Activated CD8-positive, alpha-beta T cell treated with anti-CD3 and anti-CD28 coated beads for 36 hours (primary cell): ENCODE results near the gene PRR9. TPM values are rescaled to one million over a fixed set of nuclear protein-coding genes. Genes with fewer than 3 reads are reported as not detected.
"Not testable (repeated sequence)": the region's sequence is repeated elsewhere in the genome, so short reads cannot be mapped to it uniquely, and the experiment has no call there.

Experiments
- ATAC-seq: fragments of 200-7000 bp; cut with Tn5 transposase; one replicate; pipeline ENCODE4 v1.10.0; 2021; ENCODE audit warnings: mild to moderate bottlenecking, moderate library complexity
- CTCF ChIA-PET: fragments of 350-600 bp; sonication (Branson Sonifier 250); formaldehyde crosslinking; loops from one replicate; lab custom pipeline; 2021; ENCODE audit warnings: antibody characterized with exemption; lab: Charles Lee
- POLR2A ChIA-PET: fragments of 350-600 bp; sonication (Branson Sonifier 250); formaldehyde crosslinking; loops from one replicate; lab custom pipeline; 2021; ENCODE audit warnings: antibody characterized with exemption; lab: Charles Lee
- DNase-seq: peaks from one replicate; pipeline ENCODE4 v3.0.0-alpha.2; 2020
- H3K27ac Mint-ChIP-seq: one replicate; pipeline ENCODE4 v1.8.0; 2021; ENCODE audit warnings: mild to moderate bottlenecking, mixed read lengths
- H3K27me3 Mint-ChIP-seq: one replicate; pipeline ENCODE4 v1.8.0; 2021; ENCODE audit warnings: mixed read lengths
- H3K36me3 Mint-ChIP-seq: one replicate; pipeline ENCODE4 v1.8.0; 2021; ENCODE audit warnings: low read depth, mixed read lengths
- H3K4me1 Mint-ChIP-seq: one replicate; pipeline ENCODE4 v1.8.0; 2021; ENCODE audit warnings: low read depth, mixed read lengths
- H3K4me3 Mint-ChIP-seq: one replicate; pipeline ENCODE4 v1.8.0; 2021; ENCODE audit warnings: mild to moderate bottlenecking, moderate library complexity, mixed read lengths
- H3K9me3 Mint-ChIP-seq: one replicate; pipeline ENCODE4 v1.8.0; 2021; ENCODE audit warnings: mixed read lengths
- intact Hi-C: fragments of 100-400 bp; cut with micrococcal nuclease; formaldehyde crosslinking; loops from one replicate; pipeline ENCODE4 v1.10.0; 2022
- total RNA-seq, 2 experiments: library from RNA; stranded (reverse); gene quantifications; one replicate each; pipeline ENCODE4 v1.2.3, GENCODE V29; 2021
- TF ChIP-seq, protein P1 (sequence below): fragments of 200-600 bp; IDR thresholded peaks from one replicate; pipeline ENCODE4 v1.8.0; 2022; ENCODE audit warnings: antibody characterized with exemption, mild to moderate bottlenecking

PRR9 gene
- total RNA-seq, 2 experiments from 2014 or later: not detected

DNA sequence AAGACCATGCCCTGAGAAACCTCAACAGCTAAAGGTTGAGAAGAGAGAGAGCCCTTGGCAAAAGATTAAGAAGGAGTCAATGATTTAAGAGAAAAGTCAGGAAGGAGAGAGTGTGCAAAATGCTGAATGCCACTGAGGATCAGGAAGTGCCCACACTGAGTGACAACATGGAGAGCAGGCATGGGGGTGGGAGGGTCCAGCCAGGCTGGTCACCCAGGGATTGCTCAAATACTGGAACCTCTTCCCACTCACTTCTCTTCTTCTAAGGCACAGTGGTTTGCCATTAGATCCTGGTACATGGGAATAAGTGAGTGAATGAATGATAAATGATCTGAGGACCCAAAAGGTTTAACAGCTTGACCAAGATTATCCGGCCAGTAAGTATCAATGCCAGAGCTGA, 11.1 kb downstream of the PRR9 start:
- intact Hi-C loops: loop anchor here (10.0 kb wide), 1 partner anchor 354 kb away; the partner anchor contains the start of gene SMCP
- ChIA-PET CTCF (interaction anchor here (0.7 to 2.6 kb wide), 17 partner anchors 8 to 571 kb away, joined by 3 to 14 read pairs (median 4); no protein-coding TSS in a partner anchor), POLR2A (no interaction called here)
- DNase-seq (no peak), ATAC-seq (no peak)
- TF ChIP-seq, protein P1, sequence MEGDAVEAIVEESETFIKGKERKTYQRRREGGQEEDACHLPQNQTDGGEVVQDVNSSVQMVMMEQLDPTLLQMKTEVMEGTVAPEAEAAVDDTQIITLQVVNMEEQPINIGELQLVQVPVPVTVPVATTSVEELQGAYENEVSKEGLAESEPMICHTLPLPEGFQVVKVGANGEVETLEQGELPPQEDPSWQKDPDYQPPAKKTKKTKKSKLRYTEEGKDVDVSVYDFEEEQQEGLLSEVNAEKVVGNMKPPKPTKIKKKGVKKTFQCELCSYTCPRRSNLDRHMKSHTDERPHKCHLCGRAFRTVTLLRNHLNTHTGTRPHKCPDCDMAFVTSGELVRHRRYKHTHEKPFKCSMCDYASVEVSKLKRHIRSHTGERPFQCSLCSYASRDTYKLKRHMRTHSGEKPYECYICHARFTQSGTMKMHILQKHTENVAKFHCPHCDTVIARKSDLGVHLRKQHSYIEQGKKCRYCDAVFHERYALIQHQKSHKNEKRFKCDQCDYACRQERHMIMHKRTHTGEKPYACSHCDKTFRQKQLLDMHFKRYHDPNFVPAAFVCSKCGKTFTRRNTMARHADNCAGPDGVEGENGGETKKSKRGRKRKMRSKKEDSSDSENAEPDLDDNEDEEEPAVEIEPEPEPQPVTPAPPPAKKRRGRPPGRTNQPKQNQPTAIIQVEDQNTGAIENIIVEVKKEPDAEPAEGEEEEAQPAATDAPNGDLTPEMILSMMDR: no peak
- Mint-ChIP-seq H3K27ac (no peak overlapping the region), H3K36me3 (no peaks in the 10 kb centered on the region), H3K4me3 (no peak overlapping the region), H3K4me1 (no peaks in the 10 kb centered on the region), H3K9me3 (no peaks in the 10 kb centered on the region), H3K27me3 (peaks cover 12% of the 10 kb centered on the region)

DNA sequence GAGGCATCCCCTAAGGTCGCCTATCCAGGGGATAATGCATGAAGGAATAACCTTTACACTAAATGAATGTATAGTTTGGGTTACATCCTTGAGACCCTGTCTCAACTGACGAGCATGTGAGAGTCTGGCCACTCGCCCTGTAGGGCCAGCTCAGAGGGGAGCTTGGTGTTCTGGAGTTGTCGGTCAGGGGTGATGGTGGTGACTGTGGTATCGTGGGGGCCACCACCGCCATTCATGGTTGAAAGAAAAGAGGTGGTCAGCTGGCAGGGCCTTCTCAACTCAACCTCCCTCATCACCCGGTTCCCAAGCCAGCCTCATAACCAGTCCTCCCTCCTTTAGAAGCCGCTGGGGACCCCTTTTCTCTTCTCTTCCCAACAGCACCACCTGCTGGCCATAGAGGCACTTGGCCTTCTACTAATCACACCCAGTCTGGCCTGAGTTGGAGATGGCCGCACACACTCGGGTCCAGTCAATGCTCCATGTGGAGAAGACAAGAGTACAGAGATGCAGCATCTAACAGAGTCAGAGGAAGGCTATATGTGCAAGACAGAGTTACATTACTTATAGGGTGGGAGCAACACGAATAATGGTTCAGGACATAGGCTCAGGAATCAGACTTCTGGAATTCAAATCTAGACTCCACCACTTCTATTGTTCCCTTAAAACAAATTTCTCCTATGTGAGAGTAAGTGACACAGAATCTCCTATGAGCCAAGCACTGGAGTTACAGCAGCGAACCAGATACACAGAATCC, 11.9 kb downstream of the PRR9 start:
- H3K27me3 Mint-ChIP-seq: peaks cover 10% of the 10 kb centered on the region
- TF ChIP-seq, protein P1: peak; percentile 54
- H3K4me1 Mint-ChIP-seq, H3K9me3 Mint-ChIP-seq, H3K4me3 Mint-ChIP-seq, H3K27ac Mint-ChIP-seq, H3K36me3 Mint-ChIP-seq, POLR2A ChIA-PET: not testable (repeated sequence)
- intact Hi-C loops: loop anchor here (10.0 kb wide), 1 partner anchor 354 kb away; the partner anchor contains the start of gene SMCP
- CTCF ChIA-PET: interaction anchor here (0.7 to 2.6 kb wide), 17 partner anchors 9 to 572 kb away, joined by 3 to 14 read pairs (median 3); no protein-coding TSS in a partner anchor
- peak; percentile 20 for ATAC-seq
- DNase-seq: peak; percentile 46

DNA sequence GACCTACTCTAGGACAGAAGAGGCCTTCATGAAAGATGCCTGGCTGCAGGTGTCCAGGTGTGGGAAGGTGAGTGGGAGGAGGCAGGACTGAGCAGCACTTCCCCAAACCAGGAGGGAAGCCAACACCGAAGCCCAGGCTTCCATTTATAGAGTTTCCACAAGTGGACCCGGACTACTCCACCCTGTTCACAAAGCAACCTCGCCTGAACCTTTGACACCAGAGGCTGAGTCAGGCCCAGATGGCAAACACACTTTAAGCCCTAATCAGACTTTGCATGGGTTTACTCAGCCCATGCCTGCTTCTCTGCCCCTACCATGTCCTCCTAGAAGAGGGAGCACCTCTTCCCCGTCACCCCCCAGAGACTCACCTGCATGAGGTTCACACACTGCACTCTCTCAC, 14.0 kb downstream of the PRR9 start:
- Mint-ChIP-seq H3K27me3 (peaks cover 15% of the 10 kb centered on the region), H3K36me3 (no peaks in the 10 kb centered on the region), H3K9me3 (no peaks in the 10 kb centered on the region), H3K4me3 (no peak overlapping the region), H3K27ac (no peak overlapping the region), H3K4me1 (no peaks in the 10 kb centered on the region)
- ATAC-seq (no peak), DNase-seq (no peak)
- intact Hi-C loops: no loop called here
- ChIA-PET POLR2A (no interaction called here), CTCF (no interaction called here)
- TF ChIP-seq, protein P1: no peak

DNA sequence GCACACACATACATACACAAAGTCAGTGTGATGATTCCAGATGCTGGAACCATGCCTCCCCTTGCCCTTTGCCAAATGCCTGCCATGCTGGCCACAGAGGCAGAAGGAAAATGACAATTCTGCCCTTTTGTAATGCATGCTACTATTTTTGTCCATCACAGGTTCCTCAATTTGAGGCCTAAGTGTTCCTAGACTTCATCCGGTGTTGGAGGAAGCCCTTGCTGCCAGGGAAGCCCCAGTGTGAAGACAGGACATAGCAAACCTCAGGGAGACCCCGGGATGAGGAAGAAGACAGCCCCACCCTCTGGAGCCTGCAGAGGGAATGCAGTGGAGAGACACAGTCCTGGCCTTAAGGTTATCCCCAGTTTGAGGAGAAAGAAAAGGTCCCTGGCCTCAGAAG, 14.4 kb downstream of the PRR9 start:
- intact Hi-C loops: no loop called here
- ATAC-seq: no peak

More for the DNA sequence above, 14.4 kb downstream of the PRR9 start:
- no peaks in the 10 kb centered on the region for H3K9me3 Mint-ChIP-seq
- no peaks in the 10 kb centered on the region for H3K36me3 Mint-ChIP-seq
- POLR2A ChIA-PET: interaction anchor here (0.6 kb wide), 1 partner anchor 206 kb away, joined by 3 read pairs; no protein-coding TSS in a partner anchor
- H3K4me1 Mint-ChIP-seq: no peaks in the 10 kb centered on the region
- H3K27ac Mint-ChIP-seq: no peak overlapping the region
- DNase-seq: no peak
- TF ChIP-seq, protein P1: no peak
- H3K27me3 Mint-ChIP-seq: peaks cover 15% of the 10 kb centered on the region
- H3K4me3 Mint-ChIP-seq: no peak overlapping the region
- CTCF ChIA-PET: no interaction called here
